Measurements from ENCODE around the gene TP73.
"Not testable (repeated sequence)": the region's sequence is repeated elsewhere in the genome, so short reads cannot be mapped to it uniquely, and the experiment has no call there.

Gene TP73

DNA sequence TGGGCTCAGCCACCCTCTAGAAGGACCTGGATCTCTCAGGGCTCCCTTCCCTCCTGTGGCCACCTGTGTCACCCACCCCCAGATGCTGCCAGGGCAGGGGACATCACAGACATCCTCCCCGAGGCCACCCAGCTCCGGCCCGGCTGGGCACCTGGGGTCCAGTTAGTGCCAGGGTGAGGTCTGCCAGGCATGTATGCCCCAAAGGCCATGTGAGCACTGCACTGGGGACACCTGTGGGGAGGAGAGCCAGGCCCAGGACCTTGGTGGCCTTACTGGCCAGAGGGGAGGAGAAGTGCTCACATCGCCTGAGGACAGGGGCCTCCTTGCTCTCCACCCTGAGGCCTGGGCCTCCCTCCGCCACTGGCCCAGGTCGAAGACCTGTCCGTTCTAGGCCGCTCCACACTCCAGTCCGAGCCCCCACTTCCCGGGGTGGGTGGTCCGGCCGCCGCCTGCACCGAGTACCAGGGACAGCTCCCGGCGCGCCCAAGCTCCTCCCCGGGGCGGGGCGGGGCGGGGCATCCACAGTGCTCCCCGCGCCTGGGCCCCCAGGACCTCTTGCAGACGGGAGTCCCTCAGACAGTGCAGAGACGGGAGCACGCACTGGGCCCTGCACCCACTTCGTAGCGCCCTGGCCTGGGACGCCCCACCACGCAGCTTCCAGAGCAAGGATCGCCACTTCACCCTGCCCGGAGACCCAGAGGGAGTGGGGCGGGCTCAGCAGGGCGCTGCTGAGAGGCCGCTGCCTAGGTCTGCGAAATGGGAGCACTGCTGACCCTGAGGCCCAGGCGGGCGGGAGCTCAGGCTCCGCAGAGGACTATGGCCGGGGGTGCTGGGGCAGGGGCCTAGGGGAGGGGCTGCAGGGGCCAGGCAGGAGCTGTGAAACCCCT lies 65.6 kb downstream of the TP73 start:
- TF ChIP-seq CTCF (IDR thresholded peaks at IDR 0.05; ENCODE audit: unreplicated experiment in 3 of 3) = no peak
- no peaks in the 10 kb centered on the region for H3K9me3 Mint-ChIP-seq
- no peak overlapping the region for H3K27ac Mint-ChIP-seq
- no peaks in the 10 kb centered on the region for H3K36me3 Mint-ChIP-seq (ENCODE audit: low read depth)
- peaks cover 21% of the 10 kb centered on the region for H3K27me3 Mint-ChIP-seq (ENCODE audit: low read depth)
- peaks cover 7% of the 10 kb centered on the region for H3K4me1 Mint-ChIP-seq
- no peak overlapping the region for H3K4me3 Mint-ChIP-seq

DNA sequence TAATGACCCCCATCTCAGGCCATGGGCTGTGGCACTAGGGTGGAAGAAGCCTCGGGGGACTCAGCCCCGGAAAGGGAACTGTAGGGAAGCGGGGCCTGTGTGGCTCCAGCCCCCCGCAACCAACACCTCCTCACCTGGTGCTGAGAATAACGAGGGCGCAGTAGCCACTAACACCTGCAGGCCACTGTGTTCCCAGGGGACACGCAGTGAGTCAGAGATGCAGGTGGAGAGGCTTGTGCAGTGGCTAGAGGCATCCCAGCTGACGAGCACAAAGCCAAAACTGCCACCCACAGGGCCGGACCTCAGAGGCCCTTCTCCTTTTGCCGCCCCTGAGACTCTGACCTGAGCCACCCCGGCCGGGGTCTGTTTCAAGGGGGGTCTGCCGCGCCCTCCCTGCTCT lies 66.4 kb downstream of the TP73 start:
- Mint-ChIP-seq H3K27me3 (ENCODE audit: low read depth) (peaks cover 19% of the 10 kb centered on the region), H3K36me3 (ENCODE audit: low read depth) (no peaks in the 10 kb centered on the region), H3K27ac (no peak overlapping the region), H3K4me1 (peaks cover 2% of the 10 kb centered on the region), H3K4me3 (no peak overlapping the region), H3K9me3 (no peaks in the 10 kb centered on the region)
- TF ChIP-seq CTCF (IDR thresholded peaks at IDR 0.05; ENCODE audit: unreplicated experiment in 3 of 3) = no peak

DNA sequence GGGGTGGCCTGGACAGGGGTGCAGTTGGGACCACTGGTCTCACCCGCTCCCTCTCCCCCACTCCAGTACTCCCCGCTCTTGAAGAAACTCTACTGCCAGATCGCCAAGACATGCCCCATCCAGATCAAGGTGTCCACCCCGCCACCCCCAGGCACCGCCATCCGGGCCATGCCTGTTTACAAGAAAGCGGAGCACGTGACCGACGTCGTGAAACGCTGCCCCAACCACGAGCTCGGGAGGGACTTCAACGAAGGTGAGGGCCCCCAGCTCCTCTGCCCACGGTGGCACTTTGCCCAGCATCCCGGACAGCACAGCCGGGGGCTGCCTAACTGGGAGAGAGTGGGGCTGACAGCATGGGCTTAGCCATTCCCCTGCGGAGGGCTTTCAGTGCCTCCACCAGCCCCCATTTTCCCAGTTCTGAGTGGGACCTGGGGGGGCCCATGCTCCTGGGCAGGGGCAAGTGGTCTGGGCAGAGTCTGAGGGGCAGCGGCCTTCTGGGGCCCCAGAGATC lies 69.7 kb downstream of the TP73 start:
- no peak for TF ChIP-seq CTCF (IDR thresholded peaks at IDR 0.05; ENCODE audit: unreplicated experiment in 3 of 3)
- Mint-ChIP-seq H3K36me3 (ENCODE audit: low read depth) (no peaks in the 10 kb centered on the region), H3K9me3 (no peaks in the 10 kb centered on the region), H3K27ac (no peak overlapping the region), H3K4me1 (no peaks in the 10 kb centered on the region), H3K27me3 (ENCODE audit: low read depth) (peaks cover 24% of the 10 kb centered on the region), H3K4me3 (no peak overlapping the region)

DNA sequence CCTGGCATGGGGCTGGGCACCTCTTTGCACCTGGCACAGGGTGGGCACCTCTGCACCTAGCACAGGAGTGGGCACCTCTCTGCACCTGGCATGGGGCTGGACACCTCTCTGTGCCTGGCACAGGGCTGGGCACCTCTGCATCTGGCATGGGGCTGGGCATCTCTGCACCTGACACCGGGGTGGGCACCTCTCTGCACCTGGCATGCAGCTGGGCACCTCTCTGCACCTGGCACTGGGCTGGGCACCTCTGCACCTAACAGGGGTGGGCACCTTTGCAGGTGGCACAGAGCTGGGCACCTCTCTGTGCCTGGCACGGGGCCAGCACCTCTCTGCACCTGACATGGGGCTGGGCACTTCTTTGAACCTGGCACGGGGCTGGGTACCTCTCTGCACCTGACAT lies 70.5 kb downstream of the TP73 start:
- no peaks in the 10 kb centered on the region for H3K9me3 Mint-ChIP-seq
- no peak for TF ChIP-seq CTCF (IDR thresholded peaks at IDR 0.05; ENCODE audit: unreplicated experiment in 3 of 3)
- H3K36me3 Mint-ChIP-seq (ENCODE audit: low read depth) = no peaks in the 10 kb centered on the region
- peaks cover 24% of the 10 kb centered on the region for H3K27me3 Mint-ChIP-seq (ENCODE audit: low read depth)
- H3K27ac Mint-ChIP-seq = no peak overlapping the region
- H3K4me1 Mint-ChIP-seq = no peaks in the 10 kb centered on the region
- H3K4me3 Mint-ChIP-seq = no peak overlapping the region

GRCh38 chr1:3724416-3725030 lies 72.2 kb downstream of the TP73 start:
- not testable (repeated sequence) for H3K36me3 Mint-ChIP-seq (ENCODE audit: low read depth); H3K4me3 Mint-ChIP-seq; H3K9me3 Mint-ChIP-seq; H3K4me1 Mint-ChIP-seq; H3K27ac Mint-ChIP-seq
- peak; percentile 84 to 97 (median 89) for TF ChIP-seq CTCF (IDR thresholded peaks at IDR 0.05; ENCODE audit: unreplicated experiment in 3 of 3)
- H3K27me3 Mint-ChIP-seq (ENCODE audit: low read depth) = peaks cover 28% of the 10 kb centered on the region

Data from nephron (organoid).